SU-DHL-6 (cell line): ENCODE results near the gene GALNT9.

Experiments used
- CTCF ChIP-seq: fragments of 200-600 bp; sonication (generic); IDR thresholded peaks from one replicate; pipeline ENCODE4 v1.5.1; 2017; ENCODE audit warnings: antibody characterized with exemption, mild to moderate bottlenecking, low read length, moderate library complexity; ENCODE audit not compliant: insufficient read depth, poor library complexity, severe bottlenecking
- EZH2phosphoT487 ChIP-seq: fragments of 200-600 bp; sonication (generic), shearing (Covaris generic); conservative IDR thresholded peaks from 2 replicates; pipeline ENCODE4 v1.6.1; 2018; ENCODE audit warnings: mild to moderate bottlenecking, antibody characterized with exemption, low read length, moderate library complexity, mixed read lengths

- TF ChIP-seq CTCF (no peak), EZH2phosphoT487 (no peak)
Observed at GRCh38 chr12:132211816-132212215, 117.6 kb downstream of the GALNT9 start.
